Kidney epithelial cell (primary cell): ENCODE results near the gene ZNF652. TPM values are rescaled to one million over a fixed set of nuclear protein-coding genes. Genes with fewer than 3 reads are reported as not detected.
"Not testable (repeated sequence)": the region's sequence is repeated elsewhere in the genome, so short reads cannot be mapped to it uniquely, and the experiment has no call there.

Experiments used
- DNase-seq: peaks from one replicate; pipeline ENCODE4 v3.0.0-alpha.2; 2010; ENCODE audit warnings: low read depth
- H3K27me3 ChIP-seq: 2 replicates; pipeline ENCODE4 v1.6.0; 2011; ENCODE audit warnings: low read length; ENCODE audit not compliant: control insufficient read depth, insufficient read depth
- H3K36me3 ChIP-seq: 2 replicates; pipeline ENCODE4 v1.5.1; 2011; ENCODE audit warnings: low read length; ENCODE audit not compliant: control insufficient read depth, insufficient read depth
- H3K4me3 ChIP-seq: 2 replicates; pipeline ENCODE4 v1.5.1; 2011; ENCODE audit warnings: low read depth, mild to moderate bottlenecking, control low read depth, low read length
- CTCF ChIP-seq: IDR thresholded peaks from 2 replicates; pipeline ENCODE4 v1.5.1; 2011; ENCODE audit warnings: mild to moderate bottlenecking, moderate library complexity, low read length, control low read depth, inconsistent platforms; ENCODE audit not compliant: insufficient read depth, poor library complexity, severe bottlenecking
- total RNA-seq: library from RNA; depleted of rRNA; stranded (reverse); fragments of >200 nt; gene quantifications from 2 replicates; pipeline ENCODE4 v1.2.3, GENCODE V29; 2015

ZNF652 gene
- total RNA-seq, 1 donor from 2014 or later, result 21.4 TPM

DNA sequence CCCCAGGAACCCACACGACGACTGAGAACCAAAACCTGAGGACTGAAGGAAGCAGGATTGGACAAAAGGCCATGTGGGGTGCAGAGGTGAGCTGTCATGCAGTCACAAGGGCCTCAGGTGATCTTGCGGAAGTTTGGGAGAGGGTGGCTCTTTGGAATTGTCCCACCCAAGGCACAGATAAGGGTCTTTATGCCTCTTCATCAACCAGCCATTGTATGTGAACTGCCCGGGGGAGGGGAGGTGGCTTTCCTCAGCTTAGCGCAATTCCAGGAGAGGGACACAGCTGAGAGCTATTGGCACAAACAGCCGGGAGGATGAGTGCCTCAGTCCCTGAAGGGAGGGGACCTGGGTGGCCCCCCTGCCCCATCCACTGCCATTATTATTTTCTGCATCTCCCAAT lies 76.3 kb downstream of the ZNF652 start:
- DNase-seq, result no peak
- H3K27me3 ChIP-seq, result no peaks in the 10 kb centered on the region
- no peak for TF ChIP-seq CTCF
- no peaks in the 10 kb centered on the region for H3K36me3 ChIP-seq
- no peak overlapping the region for H3K4me3 ChIP-seq

GRCh38 chr17:49280918-49281317 lies 81.1 kb downstream of the ZNF652 start:
- TF ChIP-seq CTCF, result no peak
- DNase-seq, result no peak
- Histone ChIP-seq H3K4me3 (no peak overlapping the region), H3K27me3 (no peaks in the 10 kb centered on the region), H3K36me3 (no peaks in the 10 kb centered on the region)

GRCh38 chr17:49280061-49280460 lies 82.0 kb downstream of the ZNF652 start:
- Histone ChIP-seq H3K4me3 (no peak overlapping the region), H3K27me3 (no peaks in the 10 kb centered on the region), H3K36me3 (no peaks in the 10 kb centered on the region)
- TF ChIP-seq CTCF, result no peak
- DNase-seq, result no peak

DNA sequence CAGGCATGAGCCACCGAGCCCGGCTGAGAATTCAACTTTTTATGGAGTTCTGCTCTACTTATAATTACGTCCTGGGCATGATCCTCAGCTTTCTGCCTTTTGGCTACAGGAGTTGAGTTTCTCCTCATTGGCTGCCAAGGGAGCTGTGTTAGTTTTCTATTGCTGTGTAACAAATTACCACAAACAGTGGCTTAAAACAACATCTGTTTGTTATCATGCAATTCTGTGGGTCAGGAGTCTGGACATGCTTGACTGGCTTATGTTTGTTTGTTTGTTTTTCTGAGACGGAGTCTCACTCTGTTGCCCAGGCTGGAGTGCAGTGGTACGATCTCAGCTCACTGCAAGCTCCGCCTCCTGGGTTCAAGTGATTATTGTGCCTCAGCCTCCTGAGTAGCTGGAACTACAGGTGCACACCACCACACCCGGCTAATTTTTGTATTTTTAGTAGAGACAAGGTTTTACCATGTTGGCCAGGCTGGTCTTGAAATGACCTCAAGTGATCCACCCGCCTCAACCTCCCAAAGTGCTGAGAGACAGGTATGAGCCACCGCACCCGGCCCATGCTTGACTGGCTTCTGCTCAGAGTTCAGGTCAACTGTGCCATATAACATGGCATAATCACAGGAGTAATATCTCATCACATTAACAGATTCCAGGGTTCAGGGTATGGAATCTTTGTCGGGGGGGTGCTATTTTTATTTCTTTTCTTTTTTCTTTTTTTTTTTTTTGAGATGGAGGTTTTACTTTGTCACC lies 82.6 kb downstream of the ZNF652 start:
- not testable (repeated sequence) for H3K27me3 ChIP-seq, H3K36me3 ChIP-seq

DNA sequence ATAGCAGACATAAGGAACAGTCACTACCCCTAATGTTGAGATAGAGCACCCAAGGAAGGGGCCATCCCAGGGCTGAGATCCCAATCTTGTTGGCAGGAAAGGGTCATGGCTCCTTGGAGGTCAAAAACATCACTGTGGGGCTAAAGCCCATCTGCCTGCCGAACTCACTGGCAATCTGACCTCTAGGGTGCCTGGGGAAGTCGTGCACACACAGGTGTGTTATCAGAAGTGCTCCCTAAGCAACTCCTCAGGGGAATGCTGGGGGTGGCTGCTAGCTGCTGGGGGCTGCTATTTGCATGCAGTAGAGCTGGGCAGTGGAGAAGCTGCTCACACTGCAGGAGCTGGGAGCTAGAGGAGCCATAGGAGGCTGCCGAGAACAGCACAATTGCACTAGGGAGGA lies 84.0 kb downstream of the ZNF652 start:
- TF ChIP-seq CTCF, result no peak
- Histone ChIP-seq H3K4me3 (no peak overlapping the region), H3K27me3 (no peaks in the 10 kb centered on the region), H3K36me3 (no peaks in the 10 kb centered on the region)
- no peak for DNase-seq

More for the DNA sequence above, 82.6 kb downstream of the ZNF652 start:
- DNase-seq, H3K4me3 ChIP-seq: not testable (repeated sequence)

DNA sequence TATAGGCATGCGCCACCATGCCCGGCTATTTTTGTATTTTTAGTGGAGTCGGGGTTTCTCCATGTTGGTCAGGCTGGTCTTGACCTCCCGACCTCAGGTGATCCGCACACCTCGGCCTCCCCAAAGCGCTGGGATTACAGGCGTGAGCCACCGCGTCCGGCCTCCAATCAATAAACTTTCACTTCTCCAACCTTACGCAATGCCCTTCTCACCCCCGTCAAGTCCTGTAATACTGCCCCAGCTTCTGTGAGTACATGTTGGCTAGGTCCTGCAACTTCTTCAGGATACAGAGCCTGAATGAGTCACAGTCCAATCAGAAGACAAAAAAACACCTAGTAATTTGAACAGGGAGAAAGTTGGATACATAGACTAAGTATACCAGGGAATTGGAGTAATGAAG lies 84.4 kb downstream of the ZNF652 start:
- TF ChIP-seq CTCF, result no peak
- DNase-seq, result no peak
- Histone ChIP-seq H3K27me3 (no peaks in the 10 kb centered on the region), H3K36me3 (no peaks in the 10 kb centered on the region), H3K4me3 (no peak overlapping the region)

GRCh38 chr17:49275981-49276380 lies 86.1 kb downstream of the ZNF652 start:
- DNase-seq, H3K36me3 ChIP-seq, H3K27me3 ChIP-seq, H3K4me3 ChIP-seq: not testable (repeated sequence)
